Retinal pigment epithelial cell (primary cell): ENCODE measurements around the gene SCAANT1.

Source experiments
- DNase-seq: peaks from one replicate; pipeline ENCODE4 v3.0.0-alpha.2; 2010; ENCODE audit warnings: low read depth
- H3K4me3 ChIP-seq: 2 replicates; pipeline ENCODE4 v1.5.1; 2011; ENCODE audit warnings: mild to moderate bottlenecking, low read length, control low read depth, moderate library complexity
- CTCF ChIP-seq: conservative IDR thresholded peaks from 2 replicates; pipeline ENCODE4 v1.5.1; 2011; ENCODE audit warnings: low read depth, low read length, control low read depth, inconsistent platforms

The SCAANT1 gene

GRCh38 chr3:63911509-63911872 lies 692 bp downstream of the SCAANT1 start:
- no peak for DNase-seq
- peak overlapping the region; percentile 70 for H3K4me3 ChIP-seq
- no peak for TF ChIP-seq CTCF

- H3K4me3 ChIP-seq: peak overlapping the region; percentile 70
- no peak for TF ChIP-seq CTCF
- no peak for DNase-seq
These were observed 1.3 kb downstream of the SCAANT1 start for GRCh38 chr3:63910891-63911290.

GRCh38 chr3:63910001-63910400 lies 2.2 kb downstream of the SCAANT1 start:
- no peak for DNase-seq
- no peak overlapping the region for H3K4me3 ChIP-seq
- no peak for TF ChIP-seq CTCF

- H3K4me3 ChIP-seq: no peak overlapping the region
- TF ChIP-seq CTCF: no peak
- DNase-seq: no peak
These were observed 2.8 kb downstream of the SCAANT1 start for GRCh38 chr3:63909431-63909830.

- no peak for DNase-seq
- no peak for TF ChIP-seq CTCF
- H3K4me3 ChIP-seq: no peak overlapping the region
These were observed 3.4 kb downstream of the SCAANT1 start for GRCh38 chr3:63908776-63909175.

GRCh38 chr3:63908081-63908736 lies 4.0 kb downstream of the SCAANT1 start:
- peak; percentile 52 for TF ChIP-seq CTCF
- no peak overlapping the region for H3K4me3 ChIP-seq
- no peak for DNase-seq
